Measurements from ENCODE around the gene NOS1AP.
A peak's percentile ranks its signal among the peaks of the same experiment; 100 is the strongest.
"Not testable (repeated sequence)": the region's sequence is repeated elsewhere in the genome, so short reads cannot be mapped to it uniquely, and the experiment has no call there.

NOS1AP gene

GRCh38 chr1:162389021-162389818 is 319.7 kb downstream of the NOS1AP start:
- DNase-seq: no peak

- no peak for DNase-seq
Measured at GRCh38 chr1:162389971-162390370, 320.5 kb downstream of the NOS1AP start.

GRCh38 chr1:162390396-162391185 is 321.1 kb downstream of the NOS1AP start:
- no peak for DNase-seq

GRCh38 chr1:162391790-162392563 is 322.5 kb downstream of the NOS1AP start:
- peak in 1 of 2 donors; percentile 26 for DNase-seq

- no peak for DNase-seq
Measured at GRCh38 chr1:162396201-162396906, 326.9 kb downstream of the NOS1AP start.

GRCh38 chr1:162397039-162397448 is 327.6 kb downstream of the NOS1AP start:
- no peak for DNase-seq

GRCh38 chr1:162397943-162398560 is 328.6 kb downstream of the NOS1AP start:
- no peak for DNase-seq

- DNase-seq: no peak
Measured at GRCh38 chr1:162398999-162399580, 329.6 kb downstream of the NOS1AP start.

- DNase-seq: no peak
Measured at GRCh38 chr1:162400790-162401355, 331.4 kb downstream of the NOS1AP start.

GRCh38 chr1:162404550-162405160 is 335.2 kb downstream of the NOS1AP start:
- DNase-seq: no peak

GRCh38 chr1:162405800-162406199 is 336.3 kb downstream of the NOS1AP start:
- DNase-seq: no peak

- DNase-seq: no peak
Measured at GRCh38 chr1:162406811-162407210, 337.3 kb downstream of the NOS1AP start.

GRCh38 chr1:162407539-162407938 is 338.0 kb downstream of the NOS1AP start:
- DNase-seq: no peak

GRCh38 chr1:162412002-162412401 is 342.5 kb downstream of the NOS1AP start, which contains the start of gene SH2D1B:
Gene SH2D1B (minus strand): TSS chr1:162412136. CDS start chr1:162412016, 120 bp downstream.
- DNase-seq: peak; percentile 8 to 14

GRCh38 chr1:162416215-162416614 is 346.7 kb downstream of the NOS1AP start:
- DNase-seq: no peak

- DNase-seq: no peak
Measured at GRCh38 chr1:162416909-162417308, 347.4 kb downstream of the NOS1AP start.

- no peak for DNase-seq
Measured at GRCh38 chr1:162417650-162418049, 348.2 kb downstream of the NOS1AP start.

- DNase-seq: not testable (repeated sequence)
Measured at GRCh38 chr1:162418584-162418983, 349.1 kb downstream of the NOS1AP start.

- not testable (repeated sequence) for DNase-seq
Measured at GRCh38 chr1:162419450-162419931, 350.0 kb downstream of the NOS1AP start.
